Keratinocyte (primary cell): ENCODE data around the gene DEFB114. TPM values are rescaled to one million over a fixed set of nuclear protein-coding genes. Genes with fewer than 3 reads are reported as not detected.

Source experiments
- DNase-seq: peaks from one replicate; pipeline ENCODE4 v3.0.0-alpha.2; 2011; ENCODE audit warnings: low read depth, missing footprints, low spot score
- FAIRE-seq: peaks from 2 replicates; lab custom pipeline; 2011; peaks lifted over from hg19 to GRCh38; lab: Jason Lieb, UNC
- H2AFZ ChIP-seq: 2 replicates; pipeline ENCODE4 v1.6.0; 2012; ENCODE audit warnings: low read length, control low read depth, inconsistent platforms; ENCODE audit not compliant: control insufficient read depth
- H3K27ac ChIP-seq: 2 replicates; pipeline ENCODE4 v1.5.1; 2011; ENCODE audit warnings: low read length; ENCODE audit not compliant: control insufficient read depth, insufficient read depth
- H3K27me3 ChIP-seq: 3 replicates; pipeline ENCODE4 v1.6.0; 2011; ENCODE audit warnings: low read length; ENCODE audit not compliant: control insufficient read depth, insufficient read depth; ENCODE audit errors: extremely low read depth
- H3K36me3 ChIP-seq, 2 experiments: 2 replicates in 1 of 2; 3 replicates in 1 of 2; pipeline ENCODE4 v1.5.1; 2011; ENCODE audit warnings: low read length in 2 of 2, mild to moderate bottlenecking in 1 of 2; ENCODE audit not compliant: control insufficient read depth in 2 of 2, insufficient read depth in 2 of 2; ENCODE audit errors: extremely low read depth in 1 of 2
- H3K4me1 ChIP-seq: 3 replicates; pipeline ENCODE4 v1.5.1; 2011; ENCODE audit warnings: low read length; ENCODE audit not compliant: control insufficient read depth, insufficient read depth; ENCODE audit errors: extremely low read depth
- H3K4me2 ChIP-seq: 3 replicates; pipeline ENCODE4 v1.6.0; 2011; ENCODE audit warnings: low read depth, low read length; ENCODE audit not compliant: control insufficient read depth, insufficient read depth; ENCODE audit errors: extremely low read depth
- H3K4me3 ChIP-seq, 3 experiments: fragments of 200-600 bp in 1 of 3; sonication (generic) in 1 of 3; 2 replicates in 2 of 3; 3 replicates in 1 of 3; pipeline ENCODE4 v1.5.1; 2011 to 2016; ENCODE audit warnings: low read length in 3 of 3, mild to moderate bottlenecking in 3 of 3, control low read depth in 2 of 3, inconsistent platforms in 1 of 3, low read depth in 1 of 3, mixed read lengths in 1 of 3, mixed run types in 1 of 3, moderate library complexity in 1 of 3; ENCODE audit not compliant: control insufficient read depth in 2 of 3, insufficient read depth in 2 of 3; ENCODE audit errors: extremely low read depth in 1 of 3
- H3K79me2 ChIP-seq: 2 replicates; pipeline ENCODE4 v1.6.0; 2012; ENCODE audit warnings: low read length; ENCODE audit not compliant: control insufficient read depth, insufficient read depth
- H3K9ac ChIP-seq: 3 replicates; pipeline ENCODE4 v1.6.0; 2011; ENCODE audit warnings: low read length; ENCODE audit not compliant: control insufficient read depth, insufficient read depth; ENCODE audit errors: extremely low read depth
- H3K9me1 ChIP-seq: 3 replicates; pipeline ENCODE4 v1.6.0; 2011; ENCODE audit warnings: low read length; ENCODE audit not compliant: control insufficient read depth, insufficient read depth; ENCODE audit errors: extremely low read depth
- H3K9me3 ChIP-seq: 2 replicates; pipeline ENCODE4 v1.5.1; 2012; ENCODE audit warnings: low read depth, low read length; ENCODE audit not compliant: control insufficient read depth
- H4K20me1 ChIP-seq: 3 replicates; pipeline ENCODE4 v1.6.0; 2011; ENCODE audit warnings: low read length; ENCODE audit not compliant: control insufficient read depth, insufficient read depth; ENCODE audit errors: extremely low read depth
- CTCF ChIP-seq, 3 experiments: IDR thresholded peaks in 1 of 3; conservative IDR thresholded peaks in 1 of 3; optimal IDR thresholded peaks in 1 of 3; 2 replicates in 2 of 3; 3 replicates in 1 of 3; pipeline versions ENCODE3 to v1.5.1; 2011; ENCODE audit warnings: low read length in 3 of 3, mild to moderate bottlenecking in 3 of 3, moderate library complexity in 2 of 3, control low read depth in 1 of 3, inconsistent platforms in 1 of 3; ENCODE audit not compliant: insufficient read depth in 2 of 3; ENCODE audit errors: extremely low read depth in 1 of 3
- EZH2 ChIP-seq: IDR thresholded peaks from one replicate; pipeline ENCODE4 v1.6.1; 2012; ENCODE audit warnings: inconsistent platforms, mild to moderate bottlenecking, low read length, moderate library complexity
- dilution Hi-C: fragments of 300-500 bp; cut with MboI; formaldehyde crosslinking; loops from one replicate; pipeline ENCODE4 v1.7.0; 2020; ENCODE audit warnings: low sequenced_read_pairs; ENCODE audit not compliant: extremely low pct_ligation_motif_present
- polyA plus RNA-seq, 5 experiments: library from polyadenylated mRNA; depleted of rRNA in 3 of 5; stranded (reverse) in 3 of 5; stranded (forward) in 1 of 5; unstranded in 1 of 5; fragments of >200 nt; gene quantifications; 1 replicate in 1 of 5; 2 replicates in 3 of 5; 3 replicates in 1 of 5; pipeline versions ENCODE4 v1.2.1 to v1.2.3, GENCODE V29; 2011 to 2012; ENCODE audit warnings: missing spikeins in 2 of 5, low read depth in 1 of 5, low replicate concordance in 1 of 5

DEFB114 gene
- polyA plus RNA-seq, 1 donor (not counting 4 experiments of a cell fraction or from before 2014, with no cell fraction given), result not detected

GRCh38 chr6:49951926-49952325 is 12.0 kb downstream of the DEFB114 start:
- no peaks in the 10 kb centered on the region for H4K20me1 ChIP-seq
- H3K4me3 ChIP-seq, result no peak overlapping the region
- H3K79me2 ChIP-seq, result no peaks in the 10 kb centered on the region
- H3K9ac ChIP-seq, result no peak overlapping the region
- no peak for TF ChIP-seq EZH2
- TF ChIP-seq CTCF (optimal IDR thresholded peaks at IDR 0.05 in 1 of 3, IDR thresholded peaks at IDR 0.05 in 1 of 3, conservative IDR thresholded peaks at IDR 0.05 in 1 of 3; ENCODE audit: extremely low read depth in 1 of 3, insufficient read depth in 2 of 3, low read length in 3 of 3), result no peak
- H3K27me3 ChIP-seq, result no peaks in the 10 kb centered on the region
- no peaks in the 10 kb centered on the region for H3K9me3 ChIP-seq
- H2AFZ ChIP-seq, result no peak overlapping the region
- H3K9me1 ChIP-seq, result no peaks in the 10 kb centered on the region
- H3K36me3 ChIP-seq, result no peaks in the 10 kb centered on the region
- FAIRE-seq, result no peak
- no peaks in the 10 kb centered on the region for H3K4me1 ChIP-seq
- dilution Hi-C loops, result no loop called here
- no peak overlapping the region for H3K27ac ChIP-seq
- H3K4me2 ChIP-seq, result no peak overlapping the region
- DNase-seq, result no peak

- H3K27me3 ChIP-seq, result no peaks in the 10 kb centered on the region
- FAIRE-seq (no peak), DNase-seq (no peak)
- no peak overlapping the region for H2AFZ ChIP-seq
- TF ChIP-seq EZH2, result no peak
- TF ChIP-seq CTCF (optimal IDR thresholded peaks at IDR 0.05 in 1 of 3, IDR thresholded peaks at IDR 0.05 in 1 of 3, conservative IDR thresholded peaks at IDR 0.05 in 1 of 3; ENCODE audit: extremely low read depth in 1 of 3, insufficient read depth in 2 of 3, low read length in 3 of 3), result no peak
- no peak overlapping the region for H3K27ac ChIP-seq
- H4K20me1 ChIP-seq, result no peaks in the 10 kb centered on the region
- no peak overlapping the region for H3K4me2 ChIP-seq
- no peak overlapping the region for H3K9ac ChIP-seq
- H3K79me2 ChIP-seq, result no peaks in the 10 kb centered on the region
- no peaks in the 10 kb centered on the region for H3K4me1 ChIP-seq
- H3K9me1 ChIP-seq, result no peaks in the 10 kb centered on the region
- no peaks in the 10 kb centered on the region for H3K9me3 ChIP-seq
- H3K36me3 ChIP-seq, result no peaks in the 10 kb centered on the region
- no peak overlapping the region for H3K4me3 ChIP-seq
- dilution Hi-C loops, result no loop called here
Observed at GRCh38 chr6:49950415-49950751, 13.6 kb downstream of the DEFB114 start.
